GM21447 (cell line): ENCODE measurements around the gene EML6.
A peak's percentile ranks its signal among the peaks of the same experiment; 100 is the strongest.
"Not testable (repeated sequence)": the region's sequence is repeated elsewhere in the genome, so short reads cannot be mapped to it uniquely, and the experiment has no call there.

Source experiments
- ATAC-seq: cut with Tn5 transposase; IDR thresholded peaks from one replicate; pipeline ENCODE4 v1.9.1; 2021; ENCODE audit not compliant: unreplicated experiment

The EML6 gene

DNA sequence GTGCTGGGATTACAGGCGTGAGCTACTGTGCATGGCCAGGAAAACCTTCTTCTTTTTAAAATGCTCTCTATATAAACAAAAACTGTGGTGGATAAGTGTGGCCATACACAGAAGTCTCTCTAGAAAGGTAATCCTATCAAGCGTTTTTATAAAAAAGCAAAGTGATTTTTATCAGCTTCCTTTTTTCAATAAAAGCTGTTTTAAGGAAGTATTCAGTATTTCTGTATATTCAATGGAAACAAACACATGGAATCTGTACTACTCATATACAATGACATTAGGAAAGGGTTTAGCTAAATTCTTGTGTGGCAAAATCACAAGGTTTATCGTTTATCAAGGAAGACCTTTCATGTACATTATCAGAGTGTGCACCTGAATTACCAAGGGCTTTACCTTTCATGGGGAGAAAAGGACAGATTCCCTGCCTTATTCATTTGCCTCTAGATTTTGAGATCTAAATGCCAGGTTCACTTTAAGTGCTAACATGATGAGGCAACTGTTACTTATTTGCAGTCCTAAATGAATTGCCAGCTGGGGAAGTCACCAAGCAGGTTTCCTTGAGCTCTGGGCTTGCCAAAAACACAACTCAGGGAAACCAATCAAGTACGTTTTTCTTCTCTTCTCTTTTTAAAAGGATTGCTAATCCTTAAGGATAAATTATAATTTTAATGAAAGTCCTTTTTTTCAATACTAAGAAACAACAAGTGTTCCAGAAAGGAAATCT lies 256.0 kb downstream of the EML6 start:
- ATAC-seq: no peak

DNA sequence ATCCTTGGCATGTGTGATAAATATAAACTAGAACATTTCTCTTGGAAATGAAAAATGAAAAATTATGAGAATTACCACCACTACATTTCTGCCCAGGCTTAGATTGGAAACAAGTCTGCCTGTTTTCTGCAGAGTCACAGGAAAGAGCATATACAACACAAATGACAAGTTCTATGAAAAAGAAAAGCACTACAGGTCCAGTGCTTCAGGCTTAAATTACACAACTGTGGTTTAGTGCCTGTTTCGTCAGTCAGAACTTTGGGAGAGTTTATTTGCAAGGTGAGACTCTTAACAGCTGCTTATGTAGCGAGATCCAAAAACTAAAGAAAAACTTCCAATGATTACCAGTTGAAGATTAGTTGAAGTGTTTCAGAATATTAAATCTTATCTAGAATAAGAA lies 257.9 kb downstream of the EML6 start:
- no peak for ATAC-seq

DNA sequence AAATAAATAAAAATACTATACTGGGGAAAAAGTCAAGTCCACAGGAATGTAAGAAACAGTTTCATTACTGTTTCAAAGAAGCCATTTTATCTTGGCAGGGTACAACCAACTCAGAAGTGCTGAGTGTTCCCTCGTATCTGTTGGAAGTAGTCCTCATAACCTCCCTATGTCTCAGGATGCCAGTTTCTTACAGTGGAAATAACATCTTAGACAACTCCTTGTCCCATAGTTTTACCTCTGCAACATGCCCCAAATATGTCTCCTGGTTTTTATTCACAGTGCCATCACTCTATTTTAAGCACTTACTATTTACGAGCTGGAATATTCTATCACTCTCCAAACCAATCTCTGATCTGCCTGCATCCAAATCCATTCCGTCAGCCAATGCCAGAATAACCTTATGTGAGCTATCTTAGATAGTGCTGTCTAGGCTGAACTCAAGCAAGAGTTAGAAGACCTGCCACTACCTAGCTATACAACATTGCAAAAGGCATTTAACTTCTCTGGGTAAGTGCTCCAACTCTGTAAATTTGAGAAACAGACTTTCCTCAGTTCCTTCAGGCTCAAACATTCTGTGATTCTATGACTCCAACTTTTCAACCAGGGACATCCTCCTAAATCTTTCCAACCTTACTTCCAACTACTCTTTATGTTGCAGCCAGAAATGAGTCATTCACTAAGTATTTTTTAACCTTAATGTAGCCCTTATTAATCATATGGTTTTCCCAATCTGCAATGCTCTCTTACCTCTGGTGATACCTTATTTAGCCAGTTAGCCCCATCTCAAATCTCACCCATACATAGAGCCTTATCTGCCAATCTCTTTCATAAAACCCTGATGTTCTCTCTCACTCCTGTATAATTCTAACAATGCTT lies 260.1 kb downstream of the EML6 start:
- no peak for ATAC-seq

DNA sequence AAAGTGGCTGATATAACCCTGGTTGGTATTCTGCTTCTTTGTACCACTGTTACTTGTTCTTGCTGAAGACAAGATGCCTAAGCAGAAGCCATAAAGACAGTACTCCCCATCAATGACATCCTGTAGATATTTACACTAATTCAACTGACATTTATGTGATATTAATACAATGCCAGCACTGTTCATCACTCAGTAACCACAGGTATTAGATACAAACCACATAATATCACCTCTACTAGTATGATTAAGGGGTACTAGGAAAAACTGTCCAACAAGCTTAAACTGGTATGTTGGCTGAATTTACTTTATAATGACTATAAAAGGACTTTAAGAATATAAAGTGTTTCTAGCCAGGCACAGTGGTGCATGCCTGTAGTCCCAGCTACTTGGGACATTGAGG lies 261.0 kb downstream of the EML6 start:
- no peak for ATAC-seq

DNA sequence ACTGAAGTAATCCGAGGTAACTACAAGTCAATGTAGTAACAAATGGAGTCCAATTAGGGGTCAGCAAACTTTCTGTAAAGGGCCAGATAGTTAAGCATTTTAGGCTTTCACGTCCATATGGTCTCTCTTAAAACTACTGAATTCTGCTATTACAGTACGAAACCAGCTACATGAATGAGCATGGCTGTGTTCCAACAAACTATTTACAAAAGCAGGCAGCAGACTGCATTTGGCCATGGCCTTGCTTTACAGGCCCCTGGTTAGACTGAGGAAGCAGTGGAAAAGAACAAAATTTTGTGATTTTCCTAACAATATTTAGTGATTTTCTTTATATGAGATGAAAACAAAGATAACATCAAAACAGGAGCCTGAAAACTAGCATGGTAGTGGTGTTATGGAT lies 262.8 kb downstream of the EML6 start:
- no peak for ATAC-seq

DNA sequence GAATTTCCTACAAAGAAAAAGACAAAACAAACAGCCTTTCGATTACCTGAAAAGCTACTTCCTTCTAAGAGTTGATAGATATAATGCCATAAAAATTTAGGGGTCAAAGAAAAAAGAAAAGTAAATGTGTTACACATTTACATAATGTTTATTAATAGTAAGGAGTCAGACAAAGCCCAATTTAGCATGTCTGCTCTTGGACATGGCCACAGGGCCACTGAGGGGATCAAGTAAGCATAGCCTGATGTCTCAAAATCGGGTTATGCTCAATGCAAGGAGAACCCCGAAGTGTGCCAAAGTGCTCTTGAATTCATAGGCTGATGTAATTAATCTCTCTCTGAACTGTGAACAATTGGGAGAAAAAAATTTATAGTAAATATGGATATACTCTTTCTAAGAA lies 265.1 kb downstream of the EML6 start:
- no peak for ATAC-seq

DNA sequence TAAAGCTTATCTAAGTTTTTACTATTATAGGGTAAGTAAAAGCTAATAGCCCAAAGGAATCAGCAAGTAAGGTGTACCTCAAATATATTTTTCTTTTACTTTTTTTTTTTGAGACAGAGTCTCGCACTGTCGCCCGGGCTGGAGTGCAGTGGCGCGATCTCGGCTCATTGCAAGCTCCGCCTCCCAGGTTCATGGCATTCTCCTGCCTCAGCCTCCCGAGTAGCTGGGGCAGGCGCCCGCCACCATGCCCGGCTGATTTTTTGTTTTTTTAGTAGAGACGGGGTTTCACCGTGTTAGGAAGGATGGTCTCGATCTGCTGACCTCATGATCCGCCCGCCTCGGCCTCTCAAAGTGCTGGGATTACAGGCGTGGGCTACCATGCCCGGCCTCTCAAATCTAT lies 267.2 kb downstream of the EML6 start:
- not testable (repeated sequence) for ATAC-seq

DNA sequence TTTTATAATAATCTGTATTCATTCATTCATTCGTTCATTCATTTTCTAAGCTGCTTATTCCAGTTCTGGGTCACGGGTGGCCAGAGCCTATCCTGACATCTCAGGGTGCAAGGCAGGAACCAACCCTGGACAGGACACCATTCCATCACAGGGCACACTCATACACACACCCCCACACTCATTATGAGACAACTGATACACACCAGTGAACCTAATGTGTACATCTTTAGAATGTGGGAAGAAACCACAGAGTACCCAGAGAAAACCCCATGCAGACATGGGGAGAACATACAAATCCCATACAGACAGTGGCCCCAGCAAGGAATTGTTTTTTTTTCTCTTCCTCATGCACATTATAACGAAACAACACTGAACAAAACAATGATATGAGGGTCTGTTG lies 272.1 kb downstream of the EML6 start:
- peak; percentile 53 for ATAC-seq

DNA sequence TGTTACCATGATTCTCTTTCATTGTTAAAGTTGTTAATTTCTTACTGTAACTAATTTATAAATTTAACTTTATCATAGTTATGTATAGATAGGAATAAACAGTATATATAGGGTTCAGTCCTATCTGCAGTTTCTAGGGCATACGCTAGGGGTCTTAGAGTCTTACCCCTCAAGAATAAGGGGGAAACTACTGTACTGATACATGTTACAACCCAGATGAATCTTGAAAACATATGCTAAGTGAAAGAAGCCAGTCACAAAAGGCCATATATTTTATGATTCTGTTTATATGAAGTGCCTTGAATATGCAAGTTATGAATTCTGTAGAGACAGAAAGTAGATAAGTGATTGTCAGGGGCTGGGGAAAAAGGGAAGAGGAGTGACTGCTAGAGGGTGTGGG lies 274.4 kb downstream of the EML6 start:
- no peak for ATAC-seq

DNA sequence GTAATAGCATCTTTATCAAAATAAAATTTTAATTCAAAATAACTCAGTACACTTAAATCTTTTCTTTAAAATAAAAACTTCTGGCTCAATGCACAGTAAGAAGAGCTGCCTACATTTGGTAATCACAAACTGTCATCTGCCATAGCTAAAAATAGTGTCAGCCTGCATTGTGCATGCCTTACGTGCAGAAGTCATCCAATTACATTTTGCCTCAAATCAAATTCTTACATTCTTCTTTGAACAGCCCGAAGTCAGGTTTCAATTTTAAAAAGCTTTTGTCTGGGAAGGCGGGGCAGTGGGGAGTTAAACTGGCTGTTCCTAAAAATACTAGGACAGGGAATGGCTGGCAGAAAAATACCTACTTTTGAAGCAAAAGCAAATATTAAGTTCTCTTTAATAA lies 275.7 kb downstream of the EML6 start:
- no peak for ATAC-seq

DNA sequence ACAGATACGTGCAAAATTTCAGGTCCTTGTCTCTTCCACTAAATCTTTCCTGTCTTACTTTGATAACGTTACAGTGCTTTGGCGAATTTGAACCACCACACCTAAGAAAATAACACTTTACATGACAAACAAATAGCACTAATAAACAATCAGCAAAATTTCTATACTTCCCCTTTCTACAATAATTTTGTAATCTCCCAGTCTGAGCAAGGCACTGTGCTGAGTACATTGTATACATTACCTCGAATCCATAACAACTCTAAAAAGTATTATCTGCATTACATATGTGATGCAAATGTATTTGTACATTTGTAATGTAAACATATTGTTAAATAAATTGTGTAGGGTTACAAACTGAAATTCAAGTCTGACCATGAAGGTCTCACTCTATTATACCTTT lies 276.9 kb downstream of the EML6 start:
- no peak for ATAC-seq

DNA sequence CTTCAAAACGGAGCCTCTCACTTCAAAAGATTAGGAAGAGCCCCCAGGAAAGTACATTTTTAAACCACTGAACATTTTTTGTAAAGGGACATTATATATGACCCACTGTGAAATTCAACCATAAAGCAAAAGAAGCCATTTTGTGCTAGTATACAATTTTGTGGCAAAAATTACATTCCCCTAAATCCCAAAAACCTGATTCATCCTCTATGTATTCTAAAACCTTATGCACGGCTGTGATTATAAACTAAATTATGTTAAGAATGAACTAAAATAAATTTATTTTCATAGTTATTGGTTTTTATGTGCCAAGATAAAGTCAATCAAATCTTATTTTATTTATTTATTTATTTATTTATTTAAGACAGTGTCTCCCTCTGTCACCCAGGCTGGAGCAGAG lies 278.3 kb downstream of the EML6 start:
- no peak for ATAC-seq

DNA sequence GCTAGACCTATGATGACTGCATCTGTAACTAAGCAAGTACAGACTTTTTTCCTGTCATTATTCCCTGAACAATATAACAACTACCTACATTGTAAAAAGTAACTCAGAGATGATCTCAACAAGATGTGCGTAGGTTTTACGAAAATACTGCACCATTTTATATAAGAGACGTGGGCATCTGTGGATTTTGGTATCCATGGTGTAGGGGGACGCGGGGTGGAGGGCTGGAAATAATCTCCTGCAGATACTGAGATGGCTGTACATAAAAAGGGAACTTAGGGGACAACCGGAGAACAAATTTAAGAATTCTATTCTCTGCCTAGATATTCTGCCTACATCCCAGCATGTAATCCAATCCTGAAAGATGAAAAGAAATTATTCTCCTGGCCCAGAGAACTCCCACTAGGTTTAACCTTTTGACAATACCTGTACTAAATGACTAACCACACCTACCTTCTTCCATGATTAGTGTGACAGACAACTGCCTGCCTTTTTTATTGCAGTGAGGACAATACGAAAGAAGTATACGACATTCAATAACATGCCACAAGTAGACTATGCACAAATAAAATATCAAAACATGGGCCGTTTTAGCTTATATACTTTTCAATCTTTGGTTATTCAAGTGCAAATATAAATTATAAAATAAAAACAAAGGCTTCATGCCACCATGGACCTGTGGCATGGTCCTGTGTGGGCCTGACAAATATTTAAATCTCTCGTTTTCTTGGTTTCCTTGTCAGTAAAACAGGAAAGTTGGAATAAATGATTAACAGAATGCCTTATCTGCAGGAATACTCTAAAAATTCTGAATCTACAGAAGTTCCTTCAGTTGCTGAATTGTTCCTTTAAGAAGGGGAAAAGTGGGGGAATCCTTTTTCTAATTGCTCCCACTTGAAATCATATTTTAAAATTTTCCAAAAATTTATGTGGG lies 280.5 kb downstream of the EML6 start:
- ATAC-seq: no peak

DNA sequence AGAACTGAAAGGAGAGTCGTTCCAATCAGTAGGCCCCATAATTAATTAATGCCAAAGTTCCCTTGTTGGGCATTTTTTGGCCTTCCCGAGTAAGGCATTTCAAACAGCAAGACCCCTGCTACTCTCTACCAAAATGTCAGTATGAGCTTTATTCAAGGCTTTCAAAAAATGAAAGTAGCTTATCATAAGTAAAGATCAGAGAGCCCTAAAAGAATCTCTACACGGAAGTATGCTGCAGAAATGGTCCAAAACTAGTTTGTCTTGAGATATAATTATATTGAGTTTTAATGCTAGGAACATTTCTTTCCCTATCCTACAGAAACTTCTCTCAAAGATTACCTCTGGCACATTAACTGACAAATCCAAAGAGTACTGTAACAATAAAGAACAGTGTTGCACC lies 282.8 kb downstream of the EML6 start:
- ATAC-seq: no peak

DNA sequence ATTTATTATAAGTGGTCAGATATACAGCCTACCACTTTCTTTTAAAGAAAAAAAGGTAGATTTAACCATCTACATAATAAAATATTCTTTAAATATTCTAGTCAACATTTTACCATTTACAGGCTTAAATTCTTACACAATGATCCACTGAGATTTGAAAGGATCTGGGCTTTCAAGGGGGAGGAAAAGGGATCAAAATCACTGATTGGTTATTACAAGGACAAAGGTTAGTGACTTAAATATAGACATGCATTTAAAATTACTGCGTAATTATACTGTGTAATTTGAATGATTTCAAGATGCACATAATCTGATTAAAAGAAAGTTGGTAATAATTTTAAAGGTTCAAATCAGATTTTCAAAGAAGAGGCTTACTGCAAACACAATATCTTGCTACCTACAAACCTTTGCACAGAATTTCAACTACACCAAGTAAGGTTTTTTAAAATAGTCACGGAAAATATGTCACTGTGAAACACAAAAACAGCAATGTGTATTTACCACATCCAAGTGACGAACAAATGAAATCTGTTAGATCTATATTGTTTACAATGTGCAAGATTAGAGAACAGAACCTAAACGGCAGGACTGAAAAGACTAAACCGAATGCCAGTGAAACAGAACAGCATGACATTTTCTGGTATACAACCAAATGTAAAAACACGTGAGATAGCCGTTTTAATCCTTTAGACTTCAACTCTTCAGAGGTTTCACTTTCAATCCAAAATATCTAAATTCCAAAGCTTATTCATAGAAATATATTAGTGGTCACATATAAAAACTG lies 286.0 kb downstream of the EML6 start:
- no peak for ATAC-seq

DNA sequence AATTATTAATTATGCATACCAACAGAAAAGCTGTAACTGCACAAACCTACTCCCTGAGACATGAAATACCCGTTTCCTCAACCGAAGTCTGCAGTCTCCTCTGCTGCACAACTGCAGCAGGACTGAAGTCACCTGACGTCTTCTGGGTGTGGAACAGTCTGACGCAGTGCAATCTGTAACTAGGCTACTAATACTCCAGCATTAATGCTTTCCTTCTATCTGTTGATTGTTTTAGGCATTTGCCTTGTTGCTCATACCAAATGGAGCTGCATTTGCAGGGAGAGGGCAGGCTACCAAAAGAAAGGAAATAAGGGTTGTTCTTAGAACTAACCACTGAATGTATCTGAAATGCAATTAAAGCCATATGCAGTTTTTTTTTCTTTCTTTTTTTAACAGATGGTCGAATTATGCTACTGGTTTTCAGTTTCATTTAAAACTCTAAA lies 286.7 kb downstream of the EML6 start:
- peak; percentile 90 for ATAC-seq

DNA sequence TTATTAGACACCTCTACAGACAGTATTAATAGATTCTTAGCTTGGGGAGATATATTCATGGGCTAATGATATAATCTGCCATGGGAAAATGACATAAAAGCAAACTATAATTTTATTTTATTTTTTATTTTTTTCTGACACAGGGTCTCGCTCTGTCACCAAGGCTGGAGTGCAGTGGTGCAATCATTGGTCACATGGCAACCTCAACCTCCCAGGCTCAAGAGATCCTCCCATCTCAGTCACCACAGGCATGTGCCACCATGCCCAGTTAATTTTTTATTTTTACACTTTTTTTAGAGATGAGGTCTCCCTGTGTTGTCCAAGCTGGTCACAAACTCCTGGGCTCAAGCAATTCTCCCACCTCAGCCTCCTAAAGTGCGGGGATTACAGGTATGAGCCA lies 287.5 kb downstream of the EML6 start:
- no peak for ATAC-seq

DNA sequence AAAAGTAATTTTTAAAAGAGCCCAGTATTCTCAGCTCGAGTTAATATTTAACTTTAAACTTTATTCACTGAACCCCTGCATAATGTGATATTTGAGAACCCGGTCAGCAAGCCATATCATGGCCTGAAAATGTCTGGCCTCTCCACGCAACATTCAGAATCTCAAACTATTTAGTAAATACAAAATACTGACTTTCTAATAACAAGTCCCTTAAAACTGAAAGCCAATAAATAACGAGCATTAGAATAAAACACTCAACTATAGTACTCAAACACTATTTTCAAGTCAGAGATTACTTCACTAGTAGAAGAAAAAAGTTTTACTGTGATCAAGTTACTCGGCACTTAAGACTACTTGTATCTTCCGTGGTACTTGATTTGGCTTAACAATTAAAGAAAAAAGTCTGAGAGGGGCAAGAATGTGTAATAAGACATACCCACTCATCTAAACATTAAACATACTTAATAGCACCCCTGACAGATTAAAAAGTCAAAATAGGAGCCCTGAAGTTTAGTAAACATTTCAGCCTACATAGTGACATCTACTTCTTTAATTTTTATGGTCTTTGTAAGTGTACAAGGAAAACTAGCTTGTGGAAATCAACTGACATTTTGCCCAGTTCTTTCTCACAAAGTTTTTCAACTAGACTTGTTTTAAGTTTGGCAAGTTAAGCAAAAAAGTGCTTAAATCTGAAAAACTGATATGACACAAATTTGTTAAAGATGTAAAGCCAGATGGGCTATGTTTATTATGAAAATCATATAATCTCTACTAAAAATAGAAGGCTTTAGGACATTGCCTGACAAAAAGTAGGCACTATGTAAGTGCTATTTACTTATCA lies 288.6 kb downstream of the EML6 start:
- ATAC-seq: no peak

DNA sequence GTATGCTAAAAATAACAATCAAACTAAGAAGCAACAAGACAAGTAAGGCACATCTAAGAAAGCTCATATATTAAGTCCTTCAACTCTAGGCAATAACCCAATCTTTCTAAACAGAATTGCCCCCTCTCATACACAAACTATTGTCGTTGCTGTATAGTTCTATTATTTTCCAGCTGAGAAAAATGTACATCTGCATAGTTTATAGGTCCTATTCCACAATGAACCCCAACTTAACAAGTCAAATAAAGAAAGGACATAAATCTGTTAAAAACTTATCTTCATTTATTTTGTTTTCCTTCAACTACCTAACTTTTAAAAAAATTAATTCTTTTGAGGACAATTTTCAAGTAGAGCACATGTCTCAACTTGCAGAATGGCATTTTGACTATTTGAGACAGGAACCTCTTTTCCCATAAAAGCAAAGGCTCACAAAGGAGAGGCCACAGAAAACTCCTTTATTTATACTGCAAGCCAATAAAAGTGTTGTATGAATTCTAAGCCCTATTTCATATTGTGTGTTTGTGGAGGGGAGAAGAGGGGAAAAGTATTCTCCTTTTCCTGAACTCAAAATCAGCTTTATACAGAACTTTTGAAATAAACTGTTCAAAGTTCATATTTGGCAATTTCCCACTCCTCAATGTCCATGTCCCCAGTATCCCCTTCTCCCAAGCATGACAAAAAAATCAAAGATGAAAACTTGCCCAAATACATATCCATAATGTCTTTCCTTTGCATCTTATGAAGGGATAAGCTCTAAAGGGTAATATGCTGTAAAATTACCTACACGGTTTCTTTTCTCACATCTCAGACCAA lies 289.4 kb downstream of the EML6 start:
- ATAC-seq: no peak
